HK-2 (cell line): ENCODE data around the gene TBX4.
"Not testable (repeated sequence)": the region's sequence is repeated elsewhere in the genome, so short reads cannot be mapped to it uniquely, and the experiment has no call there.

Source experiments
- DNase-seq: peaks from one replicate; pipeline ENCODE4 v3.0.0-alpha.2; 2018; ENCODE audit not compliant: unreplicated experiment

Gene TBX4

GRCh38 chr17:61483778-61484116, 31.5 kb downstream of the TBX4 start:
- DNase-seq = no peak

- no peak for DNase-seq
Observed at GRCh38 chr17:61484174-61484573, 32.0 kb downstream of the TBX4 start.

GRCh38 chr17:61485067-61485775, 33.0 kb downstream of the TBX4 start:
- DNase-seq = no peak

- no peak for DNase-seq
Observed at GRCh38 chr17:61486135-61487120, 34.2 kb downstream of the TBX4 start.

GRCh38 chr17:61487161-61487988, 35.2 kb downstream of the TBX4 start:
- DNase-seq = no peak

- DNase-seq = no peak
Observed at GRCh38 chr17:61487989-61488595, 35.9 kb downstream of the TBX4 start.

GRCh38 chr17:61488878-61489718, 36.9 kb downstream of the TBX4 start:
- no peak for DNase-seq

GRCh38 chr17:61489719-61490490, 37.7 kb downstream of the TBX4 start:
- DNase-seq = no peak

GRCh38 chr17:61490540-61490975, 38.3 kb downstream of the TBX4 start:
- DNase-seq = no peak

GRCh38 chr17:61491981-61492380, 39.8 kb downstream of the TBX4 start:
- no peak for DNase-seq

GRCh38 chr17:61492759-61493526, 40.7 kb downstream of the TBX4 start:
- DNase-seq = no peak

GRCh38 chr17:61493830-61494324, 41.7 kb downstream of the TBX4 start:
- not testable (repeated sequence) for DNase-seq

GRCh38 chr17:61494325-61495160, 42.3 kb downstream of the TBX4 start:
- DNase-seq = no peak

- no peak for DNase-seq
Observed at GRCh38 chr17:61495161-61495857, 43.1 kb downstream of the TBX4 start.

- no peak for DNase-seq
Observed at GRCh38 chr17:61496174-61496956, 44.1 kb downstream of the TBX4 start.

- no peak for DNase-seq
Observed at GRCh38 chr17:61496957-61497653, 44.9 kb downstream of the TBX4 start.
